Naive B cell (primary cell): ENCODE measurements around the gene ZNRF1. TPM values are rescaled to one million over a fixed set of nuclear protein-coding genes. Genes with fewer than 3 reads are reported as not detected.
A peak's percentile ranks its signal among the peaks of the same experiment; 100 is the strongest.
"Not testable (repeated sequence)": the region's sequence is repeated elsewhere in the genome, so short reads cannot be mapped to it uniquely, and the experiment has no call there.

Experiments
- ATAC-seq, 2 donors: fragments of 150-1000 bp; cut with Tn5 transposase; 2 replicates each; pipeline ENCODE4 v1.10.0; 2021; ENCODE audit warnings: low read depth in 2 of 2, mild to moderate bottlenecking in 2 of 2, moderate library complexity in 2 of 2
- DNase-seq: peaks from one replicate; pipeline ENCODE4 v3.0.0; 2022
- H3K27ac Mint-ChIP-seq, 6 donors: one replicate each; pipeline ENCODE4 v1.8.0; 2020 to 2022; ENCODE audit warnings: mild to moderate bottlenecking in 6 of 6, mixed read lengths in 6 of 6, moderate library complexity in 5 of 6, inconsistent platforms in 2 of 6
- H3K27me3 Mint-ChIP-seq, 3 donors: one replicate each; pipeline ENCODE4 v1.8.0; 2021 to 2022; ENCODE audit warnings: mixed read lengths in 3 of 3, mild to moderate bottlenecking in 1 of 3
- H3K36me3 Mint-ChIP-seq, 2 donors: one replicate each; pipeline ENCODE4 v1.8.0; 2020 to 2022; ENCODE audit warnings: mixed read lengths in 2 of 2, inconsistent platforms in 1 of 2, mild to moderate bottlenecking in 1 of 2
- H3K4me1 Mint-ChIP-seq, 3 donors: one replicate each; pipeline ENCODE4 v1.8.0; 2020 to 2022; ENCODE audit warnings: mixed read lengths in 3 of 3, inconsistent platforms in 1 of 3, mild to moderate bottlenecking in 1 of 3, moderate library complexity in 1 of 3
- H3K4me3 Mint-ChIP-seq, 8 donors: one replicate each; pipeline ENCODE4 v1.8.0; 2020 to 2022; ENCODE audit warnings: mild to moderate bottlenecking in 8 of 8, mixed read lengths in 8 of 8, moderate library complexity in 8 of 8, inconsistent platforms in 2 of 8
- H3K9me3 Mint-ChIP-seq, 7 donors: one replicate each; pipeline ENCODE4 v1.8.0; 2020 to 2022; ENCODE audit warnings: mixed read lengths in 7 of 7, mild to moderate bottlenecking in 5 of 7, inconsistent platforms in 2 of 7, moderate library complexity in 1 of 7
- polyA plus RNA-seq, 6 donors: library from polyadenylated mRNA; unstranded; fragments of 300-500 nt; fragmentation: Illumina TruSeq; gene quantifications; one replicate each; pipeline ENCODE4 v1.2.3, GENCODE V29; 2021; ENCODE audit warnings: low read depth in 6 of 6

The ZNRF1 gene
- polyA plus RNA-seq, 6 donors from 2014 or later: 1.1 TPM; not detected in 5

GRCh38 chr16:75024182-75024581 is 25.4 kb downstream of the ZNRF1 start:
- H3K27ac Mint-ChIP-seq: peak overlapping the region in 1 of 6 donors; percentile 64
- peaks cover 9 to 29% (median 17%) of the 10 kb centered on the region in 7 donors for H3K9me3 Mint-ChIP-seq
- no peak for ATAC-seq
- no peak for DNase-seq
- H3K27me3 Mint-ChIP-seq: peaks cover 0 to 5% (median 0%) of the 10 kb centered on the region in 3 donors
- H3K4me3 Mint-ChIP-seq: peak overlapping the region in 1 of 8 donors; percentile 13
- H3K4me1 Mint-ChIP-seq: peaks cover 3 to 7% (median 3%) of the 10 kb centered on the region in 3 donors
- H3K36me3 Mint-ChIP-seq: peaks cover 4 to 13% of the 10 kb centered on the region in 2 donors

- peaks cover 4 to 13% of the 10 kb centered on the region in 2 donors for H3K36me3 Mint-ChIP-seq
- peak overlapping the region in 1 of 6 donors; percentile 64 for H3K27ac Mint-ChIP-seq
- DNase-seq (no peak), ATAC-seq (no peak)
- peaks cover 9 to 29% (median 18%) of the 10 kb centered on the region in 7 donors for H3K9me3 Mint-ChIP-seq
- no peak overlapping the region for H3K4me3 Mint-ChIP-seq
- peaks cover 3 to 7% (median 3%) of the 10 kb centered on the region in 3 donors for H3K4me1 Mint-ChIP-seq
- peaks cover 0 to 5% (median 0%) of the 10 kb centered on the region in 3 donors for H3K27me3 Mint-ChIP-seq
Measured at GRCh38 chr16:75024594-75024993, 25.8 kb downstream of the ZNRF1 start.

GRCh38 chr16:75025761-75026160 is 26.9 kb downstream of the ZNRF1 start:
- Mint-ChIP-seq H3K36me3 (peaks cover 4 to 13% of the 10 kb centered on the region in 2 donors), H3K27ac (no peak overlapping the region), H3K4me1 (peaks cover 3 to 7% (median 3%) of the 10 kb centered on the region in 3 donors), H3K4me3 (no peak overlapping the region), H3K27me3 (peaks cover 0 to 5% (median 0%) of the 10 kb centered on the region in 3 donors), H3K9me3 (peaks cover 8 to 21% (median 17%) of the 10 kb centered on the region in 7 donors)
- ATAC-seq (no peak), DNase-seq (no peak)

GRCh38 chr16:75026239-75026891 is 27.5 kb downstream of the ZNRF1 start:
- not testable (repeated sequence) for H3K27ac Mint-ChIP-seq, H3K4me3 Mint-ChIP-seq, H3K36me3 Mint-ChIP-seq, H3K4me1 Mint-ChIP-seq, DNase-seq, ATAC-seq, H3K27me3 Mint-ChIP-seq
- peaks cover 5 to 15% (median 11%) of the 10 kb centered on the region in 7 donors for H3K9me3 Mint-ChIP-seq

GRCh38 chr16:75026892-75027391 is 28.1 kb downstream of the ZNRF1 start:
- ATAC-seq: no peak
- Mint-ChIP-seq H3K27me3 (peaks cover 0 to 5% (median 0%) of the 10 kb centered on the region in 3 donors), H3K4me1 (peaks cover 3 to 7% (median 3%) of the 10 kb centered on the region in 3 donors), H3K4me3 (no peak overlapping the region), H3K27ac (no peak overlapping the region), H3K9me3 (peaks cover under 1 to 9% (median 7%) of the 10 kb centered on the region in 7 donors), H3K36me3 (peaks cover 2 to 4% of the 10 kb centered on the region in 2 donors)
- DNase-seq: no peak

GRCh38 chr16:75027520-75028300 is 28.9 kb downstream of the ZNRF1 start:
- peaks cover 3 to 7% (median 3%) of the 10 kb centered on the region in 3 donors for H3K4me1 Mint-ChIP-seq
- H3K36me3 Mint-ChIP-seq: peaks cover 0 to 2% of the 10 kb centered on the region in 2 donors
- H3K27me3 Mint-ChIP-seq: peaks cover 0 to 5% (median 0%) of the 10 kb centered on the region in 3 donors
- H3K9me3 Mint-ChIP-seq: peaks cover 0 to 6% (median 5%) of the 10 kb centered on the region in 7 donors
- no peak overlapping the region for H3K27ac Mint-ChIP-seq
- DNase-seq: no peak
- ATAC-seq: no peak
- H3K4me3 Mint-ChIP-seq: no peak overlapping the region

- H3K36me3 Mint-ChIP-seq: no peaks in the 10 kb centered on the region
- DNase-seq: no peak
- H3K4me3 Mint-ChIP-seq: no peak overlapping the region
- H3K27me3 Mint-ChIP-seq: peaks cover 0 to 5% (median 0%) of the 10 kb centered on the region in 3 donors
- no peak overlapping the region for H3K27ac Mint-ChIP-seq
- peaks cover 0 to 4% (median 0%) of the 10 kb centered on the region in 7 donors for H3K9me3 Mint-ChIP-seq
- ATAC-seq: no peak
- H3K4me1 Mint-ChIP-seq: peaks cover 3 to 7% (median 3%) of the 10 kb centered on the region in 3 donors
Measured at GRCh38 chr16:75028544-75029135, 29.8 kb downstream of the ZNRF1 start.

GRCh38 chr16:75029854-75030253 is 31.0 kb downstream of the ZNRF1 start:
- Mint-ChIP-seq H3K36me3 (no peaks in the 10 kb centered on the region), H3K9me3 (peaks cover 0 to 4% (median 0%) of the 10 kb centered on the region in 7 donors), H3K4me3 (no peak overlapping the region), H3K27me3 (no peaks in the 10 kb centered on the region), H3K4me1 (no peaks in the 10 kb centered on the region), H3K27ac (no peak overlapping the region)
- no peak for ATAC-seq
- DNase-seq: no peak

GRCh38 chr16:75032655-75033054 is 33.8 kb downstream of the ZNRF1 start:
- peaks cover 0 to 4% (median 0%) of the 10 kb centered on the region in 7 donors for H3K9me3 Mint-ChIP-seq
- peaks cover 0 to 5% (median 4%) of the 10 kb centered on the region in 3 donors for H3K27me3 Mint-ChIP-seq
- no peak overlapping the region for H3K27ac Mint-ChIP-seq
- no peak overlapping the region for H3K4me3 Mint-ChIP-seq
- ATAC-seq (no peak), DNase-seq (no peak)
- H3K4me1 Mint-ChIP-seq: no peaks in the 10 kb centered on the region
- H3K36me3 Mint-ChIP-seq: peaks cover 0 to 2% of the 10 kb centered on the region in 2 donors

GRCh38 chr16:75035410-75035968 is 36.7 kb downstream of the ZNRF1 start:
- ATAC-seq: no peak
- Mint-ChIP-seq H3K4me1 (no peaks in the 10 kb centered on the region), H3K4me3 (no peak overlapping the region), H3K27me3 (peaks cover 0 to 6% (median 5%) of the 10 kb centered on the region in 3 donors), H3K9me3 (peaks cover 0 to 13% (median 2%) of the 10 kb centered on the region in 7 donors), H3K27ac (no peak overlapping the region), H3K36me3 (peaks cover 0 to 6% of the 10 kb centered on the region in 2 donors)
- no peak for DNase-seq

- DNase-seq (no peak), ATAC-seq (no peak)
- no peak overlapping the region for H3K27ac Mint-ChIP-seq
- peak overlapping the region in 1 of 8 donors; percentile 7 for H3K4me3 Mint-ChIP-seq
- H3K36me3 Mint-ChIP-seq: peaks cover 0 to 6% of the 10 kb centered on the region in 2 donors
- peaks cover 0 to 13% (median 0%) of the 10 kb centered on the region in 7 donors for H3K9me3 Mint-ChIP-seq
- peaks cover 0 to 11% (median 5%) of the 10 kb centered on the region in 3 donors for H3K27me3 Mint-ChIP-seq
- H3K4me1 Mint-ChIP-seq: peaks cover 1 to 14% (median 3%) of the 10 kb centered on the region in 3 donors
Measured at GRCh38 chr16:75038036-75038858, 39.4 kb downstream of the ZNRF1 start.

GRCh38 chr16:75039941-75040340 is 41.1 kb downstream of the ZNRF1 start:
- Mint-ChIP-seq H3K9me3 (peaks cover 0 to 13% (median 0%) of the 10 kb centered on the region in 7 donors), H3K27me3 (peaks cover 0 to 11% (median 5%) of the 10 kb centered on the region in 3 donors), H3K36me3 (peaks cover 0 to 6% of the 10 kb centered on the region in 2 donors), H3K27ac (no peak overlapping the region), H3K4me3 (no peak overlapping the region), H3K4me1 (peaks cover 3 to 17% (median 4%) of the 10 kb centered on the region in 3 donors)
- DNase-seq (no peak), ATAC-seq (no peak)
